ENCODE measurements around the gene SECISBP2L. TPM values are rescaled to one million over a fixed set of nuclear protein-coding genes. Genes with fewer than 3 reads are reported as not detected.

The SECISBP2L gene
- total RNA-seq, 4 donors from 2014 or later: 23.7 to 27.5 (median 24.5) TPM

DNA sequence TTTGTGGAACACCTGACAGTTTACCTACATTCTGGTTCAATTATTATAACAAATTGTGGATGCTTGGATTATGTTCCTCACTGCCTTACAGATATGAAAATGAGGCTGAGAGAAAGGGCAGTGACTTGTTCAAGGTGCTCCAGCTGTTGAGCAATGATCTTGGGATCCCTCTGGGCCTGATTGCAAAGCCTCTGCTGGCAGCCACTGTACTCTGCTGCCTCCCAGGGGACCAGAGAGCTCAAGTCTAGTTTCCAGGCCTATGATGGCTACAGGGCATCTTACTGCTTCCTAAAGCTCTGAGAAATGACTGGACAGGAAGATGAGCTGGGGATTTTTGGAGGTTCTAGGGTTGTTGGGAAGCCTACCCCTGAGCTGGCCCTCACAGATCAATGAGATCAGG, 80.3 kb downstream of the SECISBP2L start:
- Histone ChIP-seq H3K9me3 (no peaks in the 10 kb centered on the region), H3K4me1 (peaks cover 4 to 24% of the 10 kb centered on the region in 2 donors), H3K27ac (no peak overlapping the region), H3K36me3 (no peaks in the 10 kb centered on the region), H3K27me3 (no peaks in the 10 kb centered on the region), H3K4me3 (no peak overlapping the region)
- in situ Hi-C loops (cut with MboI; ENCODE audit: low sequenced_read_pairs in 4 of 4) (loop anchor here in 1 of 4 donors (10.0 kb wide), 1 partner anchor 101 kb away; no protein-coding TSS in a partner anchor), intact Hi-C loops (cut with DNase I; ENCODE audit: low total_unique reads) (no loop called here)
- DNase-seq (no peak), ATAC-seq (no peak)
- TF ChIP-seq CTCF (IDR thresholded peaks at IDR 0.05 in 4 of 5, conservative IDR thresholded peaks at IDR 0.05 in 1 of 5) (no peak), POLR2A (IDR thresholded peaks at IDR 0.05) (no peak)

DNA sequence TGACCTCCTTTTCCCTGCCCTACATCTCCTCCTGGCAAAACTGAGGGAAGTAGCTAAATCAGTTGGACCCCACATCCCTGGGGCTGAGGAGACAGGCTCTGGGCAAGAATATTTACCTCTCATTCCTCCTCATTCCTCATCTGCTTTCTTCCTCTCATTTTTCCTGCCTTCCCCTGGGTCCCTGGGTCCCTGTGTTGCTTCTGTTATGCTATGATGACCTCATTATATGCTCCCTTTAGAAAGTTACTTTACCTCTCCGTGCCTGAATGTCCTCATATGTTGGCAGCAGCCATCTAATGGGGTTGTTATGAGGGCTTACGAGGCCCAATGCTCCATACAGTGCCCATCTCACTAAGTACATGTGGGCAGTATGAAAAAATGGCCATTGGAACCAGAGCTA, 81.3 kb downstream of the SECISBP2L start:
- in situ Hi-C loops (cut with MboI; ENCODE audit: low sequenced_read_pairs in 4 of 4) (loop anchor here in 1 of 4 donors (10.0 kb wide), 1 partner anchor 100 kb away; no protein-coding TSS in a partner anchor), intact Hi-C loops (cut with DNase I; ENCODE audit: low total_unique reads) (loop anchor here (1.0 to 5.0 kb wide), 2 partner anchors 10 to 153 kb away; partner anchors contain the start of gene CEP152)
- Histone ChIP-seq H3K4me1 (peaks cover 4 to 24% of the 10 kb centered on the region in 2 donors), H3K36me3 (no peaks in the 10 kb centered on the region), H3K4me3 (no peak overlapping the region), H3K9me3 (no peaks in the 10 kb centered on the region), H3K27me3 (no peaks in the 10 kb centered on the region), H3K27ac (no peak overlapping the region)
- TF ChIP-seq POLR2A (IDR thresholded peaks at IDR 0.05) (no peak), CTCF (IDR thresholded peaks at IDR 0.05 in 4 of 5, conservative IDR thresholded peaks at IDR 0.05 in 1 of 5) (no peak)
- no peak for DNase-seq
- no peak for ATAC-seq

DNA sequence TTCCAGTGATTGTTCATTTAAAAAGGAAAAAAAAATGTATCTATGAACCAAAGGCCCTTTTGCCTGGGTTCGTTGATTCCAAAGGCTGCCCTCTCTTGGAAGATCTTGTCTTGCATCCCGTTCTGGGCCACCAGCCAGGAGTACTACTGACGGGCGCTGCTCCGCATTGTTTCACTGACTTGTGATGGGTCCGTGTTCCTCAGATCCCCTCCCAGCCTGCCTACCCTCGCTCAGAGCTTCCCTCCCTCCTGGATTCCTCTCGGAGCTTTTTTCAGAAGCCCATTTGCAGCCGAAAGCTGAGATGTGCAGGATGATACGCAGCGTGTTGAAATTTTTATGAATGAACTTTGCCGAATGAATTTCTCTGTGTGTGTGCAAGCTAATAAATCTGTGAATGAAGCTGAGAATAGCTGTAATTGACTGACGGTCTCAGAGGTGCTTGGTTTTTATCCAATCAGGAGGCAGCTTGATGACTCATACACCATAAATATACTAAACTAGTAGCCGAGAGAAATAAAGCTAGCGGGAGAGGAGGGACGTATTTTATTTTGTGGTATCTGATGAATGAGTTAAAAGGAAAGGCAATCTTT, 82.6 kb downstream of the SECISBP2L start, which contains the start of gene SHC4:
TSS of gene SHC4 (minus strand) at position 396 of the 590 bp plus-strand sequence. CDS start 904 bp downstream, outside the sequence.
- H3K9me3 ChIP-seq: no peaks in the 10 kb centered on the region
- peak within 1 kb of the TSS in 3 of 4 donors; percentile 47 to 64 (median 58) for H3K27ac ChIP-seq
- in situ Hi-C loops (cut with MboI; ENCODE audit: low sequenced_read_pairs in 4 of 4) (loop anchor here in 1 of 4 donors (10.0 kb wide), 1 partner anchor 99 kb away; no protein-coding TSS in a partner anchor), intact Hi-C loops (cut with DNase I; ENCODE audit: low total_unique reads) (loop anchor here (1.0 to 5.0 kb wide), 4 partner anchors 12 to 151 kb away; partner anchors contain the start of genes CEP152 and EID1)
- no peaks in the 10 kb centered on the region for H3K36me3 ChIP-seq
- H3K27me3 ChIP-seq: no peaks in the 10 kb centered on the region
- peaks cover 4 to 24% of the 10 kb centered on the region in 2 donors for H3K4me1 ChIP-seq
- TF ChIP-seq CTCF (IDR thresholded peaks at IDR 0.05 in 4 of 5, conservative IDR thresholded peaks at IDR 0.05 in 1 of 5): no peak
- no peak for TF ChIP-seq POLR2A (IDR thresholded peaks at IDR 0.05)
- peak; percentile 22 to 53 for DNase-seq
- peak within 1 kb of the TSS; percentile 53 to 65 (median 60) for H3K4me3 ChIP-seq
- peak; percentile 81 to 84 for ATAC-seq

DNA sequence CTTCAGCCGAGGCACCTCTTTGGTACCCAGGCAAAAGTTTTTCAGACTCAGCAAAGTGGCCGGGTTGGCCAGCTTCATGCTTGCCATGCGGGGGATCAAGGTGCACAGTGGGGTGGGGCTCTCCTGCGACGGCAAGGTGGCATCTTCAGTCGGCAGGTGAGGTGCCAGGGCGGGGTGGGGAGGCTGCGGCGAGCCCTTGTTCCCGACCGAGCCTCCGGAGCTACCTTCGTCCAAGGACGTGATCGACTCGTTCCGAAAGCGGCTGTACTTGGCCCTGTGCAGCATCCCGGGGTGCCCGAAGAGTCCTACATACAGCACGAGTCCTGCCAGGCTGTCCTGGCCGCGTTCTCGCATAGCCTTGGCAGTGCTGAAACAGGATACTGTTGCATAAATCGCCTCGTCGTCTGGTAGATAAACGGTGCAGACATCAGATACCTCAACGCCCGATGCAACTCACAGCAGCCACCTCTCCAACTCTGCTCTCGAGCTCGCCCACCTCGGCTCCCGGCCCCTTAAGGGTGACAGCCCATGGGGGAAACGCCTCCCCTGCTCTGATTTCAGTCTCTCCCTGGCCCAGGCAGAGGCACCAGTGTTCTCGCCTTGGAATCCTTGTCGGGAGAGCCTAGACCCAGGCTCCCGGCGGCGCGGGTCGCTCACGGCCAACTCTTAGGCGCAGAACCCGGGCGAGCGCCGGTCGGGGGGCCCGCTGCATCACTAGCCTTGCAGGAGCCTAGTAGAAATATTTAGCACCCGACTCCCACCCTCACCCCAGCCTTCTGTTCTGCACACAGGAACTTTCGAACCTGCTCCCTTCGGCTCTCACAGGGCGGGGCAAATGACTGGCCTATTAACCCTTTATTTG, 83.4 kb downstream of the SECISBP2L start:
- peak overlapping the region; percentile 53 to 65 (median 60) for H3K4me3 ChIP-seq
- in situ Hi-C loops (cut with MboI; ENCODE audit: low sequenced_read_pairs in 4 of 4): loop anchor here in 1 of 4 donors (10.0 kb wide), 1 partner anchor 98 kb away; no protein-coding TSS in a partner anchor
- peaks cover 4 to 24% of the 10 kb centered on the region in 2 donors for H3K4me1 ChIP-seq
- H3K27me3 ChIP-seq: no peaks in the 10 kb centered on the region
- H3K27ac ChIP-seq: peak overlapping the region in 3 of 4 donors; percentile 47 to 64 (median 58)
- no peaks in the 10 kb centered on the region for H3K36me3 ChIP-seq
- no peak for TF ChIP-seq POLR2A (IDR thresholded peaks at IDR 0.05)
- TF ChIP-seq CTCF (IDR thresholded peaks at IDR 0.05 in 4 of 5, conservative IDR thresholded peaks at IDR 0.05 in 1 of 5): no peak
- H3K9me3 ChIP-seq: no peaks in the 10 kb centered on the region
- intact Hi-C loops (cut with DNase I; ENCODE audit: low total_unique reads): loop anchor here (2.0 to 5.0 kb wide), 3 partner anchors 84 to 151 kb away; partner anchors contain the start of genes CEP152 and EID1
- DNase-seq (peak; percentile 66 to 71), ATAC-seq (peak; percentile 93 to 95)

Data from gastrocnemius medialis (tissue), 4 donors.